GM23338 (cell line): ENCODE measurements around the gene GUCA1A. TPM values are rescaled to one million over a fixed set of nuclear protein-coding genes. Genes with fewer than 3 reads are reported as not detected.

Experiments
- ATAC-seq: fragments of 200-7000 bp; cut with Tn5 transposase; 3 replicates; pipeline ENCODE4 v1.9.1; 2020
- DNase-seq: peaks from one replicate; pipeline ENCODE4 v3.0.0-alpha.2; 2015; ENCODE audit warnings: low spot score
- H2AFZ ChIP-seq: fragments of 200-600 bp; sonication (generic); 2 replicates; pipeline ENCODE4 v1.8.0; 2016; ENCODE audit warnings: antibody characterized with exemption, mild to moderate bottlenecking, moderate library complexity
- H3F3A ChIP-seq: fragments of 200-600 bp; sonication (generic); replicated peaks from 2 replicates; pipeline ENCODE4 v1.8.0; 2017; ENCODE audit warnings: antibody characterized with exemption, mixed run types, low read depth
- H3K27ac ChIP-seq: fragments of 200-600 bp; sonication (generic); 2 replicates; pipeline ENCODE4 v1.6.1; 2016; ENCODE audit warnings: low read depth
- H3K27me3 ChIP-seq: fragments of 200-600 bp; sonication (generic); 2 replicates; pipeline ENCODE4 v1.8.0; 2016; ENCODE audit warnings: mild to moderate bottlenecking, mixed run types, moderate library complexity; ENCODE audit not compliant: insufficient read depth
- H3K36me3 ChIP-seq: fragments of 200-600 bp; sonication (generic); 2 replicates; pipeline ENCODE4 v1.8.0; 2016; ENCODE audit warnings: mild to moderate bottlenecking; ENCODE audit not compliant: insufficient read depth
- H3K4me1 ChIP-seq: fragments of 200-600 bp; sonication (generic); 2 replicates; pipeline ENCODE4 v1.8.0; 2016; ENCODE audit warnings: mild to moderate bottlenecking, moderate library complexity; ENCODE audit not compliant: insufficient read depth
- H3K4me2 ChIP-seq: fragments of 200-600 bp; sonication (generic); 2 replicates; pipeline ENCODE4 v1.7.1; 2017; ENCODE audit warnings: mixed run types
- H3K4me3 ChIP-seq: fragments of 200-600 bp; sonication (generic); 2 replicates; pipeline ENCODE4 v1.6.1; 2016; ENCODE audit warnings: mixed run types
- H3K79me2 ChIP-seq: fragments of 200-600 bp; sonication (generic); replicated peaks from 2 replicates; pipeline ENCODE4 v1.8.0; 2017; ENCODE audit warnings: mild to moderate bottlenecking; ENCODE audit not compliant: insufficient read depth
- H3K9me2 ChIP-seq: fragments of 200-600 bp; sonication (generic); 2 replicates; pipeline ENCODE4 v1.8.0; 2017; ENCODE audit not compliant: insufficient read depth
- H4K20me1 ChIP-seq: fragments of 200-600 bp; sonication (generic); replicated peaks from 2 replicates; pipeline ENCODE4 v1.8.0; 2017; ENCODE audit warnings: mild to moderate bottlenecking; ENCODE audit not compliant: insufficient read depth
- H3K27ac Mint-ChIP-seq: 2 replicates; pipeline ENCODE4 v1.8.0; 2020; ENCODE audit warnings: inconsistent platforms, mild to moderate bottlenecking, moderate library complexity, mixed read lengths
- H3K27me3 Mint-ChIP-seq: 3 replicates; pipeline ENCODE4 v1.8.0; 2022; ENCODE audit warnings: low read depth, mild to moderate bottlenecking, moderate library complexity, mixed read lengths, inconsistent platforms; ENCODE audit not compliant: insufficient read depth, poor library complexity
- H3K36me3 Mint-ChIP-seq: 3 replicates; pipeline ENCODE4 v1.8.0; 2021; ENCODE audit warnings: low read depth, mild to moderate bottlenecking, inconsistent platforms, moderate library complexity, mixed read lengths
- H3K4me1 Mint-ChIP-seq: 3 replicates; pipeline ENCODE4 v1.8.0; 2020; ENCODE audit warnings: mild to moderate bottlenecking, inconsistent platforms, mixed read lengths
- H3K4me3 Mint-ChIP-seq: 3 replicates; pipeline ENCODE4 v1.8.0; 2021; ENCODE audit warnings: moderate library complexity, mild to moderate bottlenecking, inconsistent platforms, mixed read lengths
- H3K9me3 Mint-ChIP-seq: 3 replicates; pipeline ENCODE4 v1.8.0; 2020; ENCODE audit warnings: moderate library complexity, mild to moderate bottlenecking, inconsistent platforms, mixed read lengths
- CTCF ChIP-seq, 2 experiments: fragments of 200-600 bp in 1 of 2; sonication (generic) in 1 of 2; conservative IDR thresholded peaks; 2 replicates each; pipeline versions ENCODE4 v1.5.1 to v1.6.1; 2016 to 2017; ENCODE audit warnings: antibody characterized with exemption in 2 of 2, low read depth in 2 of 2, mild to moderate bottlenecking in 2 of 2, moderate library complexity in 1 of 2
- EZH2 ChIP-seq: fragments of 200-600 bp; sonication (generic); IDR thresholded peaks from one replicate; pipeline ENCODE4 v1.8.0; 2017; ENCODE audit warnings: antibody characterized with exemption, mild to moderate bottlenecking, low read depth; ENCODE audit not compliant: unreplicated experiment
- EZH2phosphoT487 ChIP-seq: fragments of 200-600 bp; sonication (generic); IDR thresholded peaks from one replicate; pipeline ENCODE4 v1.8.1; 2018; ENCODE audit warnings: antibody characterized with exemption; ENCODE audit not compliant: unreplicated experiment
- JUNB ChIP-seq: IDR thresholded peaks from one replicate; pipeline ENCODE4 v1.6.1; 2016; ENCODE audit warnings: antibody characterized with exemption; ENCODE audit not compliant: unreplicated experiment
- NANOG ChIP-seq: IDR thresholded peaks from 2 replicates; pipeline ENCODE4 v1.6.1; 2016; ENCODE audit warnings: antibody characterized with exemption, borderline replicate concordance
- POLR2AphosphoS5 ChIP-seq: IDR thresholded peaks from 2 replicates; pipeline ENCODE4 v1.6.1; 2016; ENCODE audit warnings: antibody characterized with exemption, low read depth
- STAT1 ChIP-seq: IDR thresholded peaks from one replicate; pipeline ENCODE4 v1.6.1; 2016; ENCODE audit warnings: antibody characterized with exemption; ENCODE audit not compliant: unreplicated experiment
- ZNF114 ChIP-seq: fragments of 250-450 bp; sonication (Bioruptor Pico); IDR thresholded peaks from 2 replicates; pipeline ENCODE4 v1.5.0; 2020; ENCODE audit warnings: mild to moderate bottlenecking, moderate library complexity
- ZNF331 ChIP-seq: fragments of 250-450 bp; sonication (Bioruptor Pico); IDR thresholded peaks from 2 replicates; pipeline ENCODE4 v1.5.0; 2020; ENCODE audit warnings: low read depth, mild to moderate bottlenecking, moderate library complexity
- polyA plus RNA-seq: library from polyadenylated mRNA; unstranded; fragments of >200 nt; fragmentation: Nextera tagmentation; extraction: Ambion mirVana; gene quantifications from 2 replicates; pipeline ENCODE4 v1.2.1, GENCODE V29; 2016
- total RNA-seq: library from RNA; depleted of rRNA; stranded (reverse); fragments of >200 nt; shearing (Covaris generic); gene quantifications from 2 replicates; pipeline ENCODE4 v1.2.3, GENCODE V29; 2014
- TF ChIP-seq, protein P1 (sequence below): fragments of 250-450 bp; sonication (Bioruptor Pico); IDR thresholded peaks from 2 replicates; pipeline ENCODE4 v1.5.0; 2020; ENCODE audit warnings: mild to moderate bottlenecking, moderate library complexity
- TF ChIP-seq, protein P2 (sequence below): IDR thresholded peaks from 2 replicates; pipeline ENCODE4 v1.6.1; 2016; ENCODE audit warnings: antibody characterized with exemption

The GUCA1A gene
- total and polyA plus RNA-seq, 2 experiments from 2014 or later = 5.2 to 10.6 TPM

DNA sequence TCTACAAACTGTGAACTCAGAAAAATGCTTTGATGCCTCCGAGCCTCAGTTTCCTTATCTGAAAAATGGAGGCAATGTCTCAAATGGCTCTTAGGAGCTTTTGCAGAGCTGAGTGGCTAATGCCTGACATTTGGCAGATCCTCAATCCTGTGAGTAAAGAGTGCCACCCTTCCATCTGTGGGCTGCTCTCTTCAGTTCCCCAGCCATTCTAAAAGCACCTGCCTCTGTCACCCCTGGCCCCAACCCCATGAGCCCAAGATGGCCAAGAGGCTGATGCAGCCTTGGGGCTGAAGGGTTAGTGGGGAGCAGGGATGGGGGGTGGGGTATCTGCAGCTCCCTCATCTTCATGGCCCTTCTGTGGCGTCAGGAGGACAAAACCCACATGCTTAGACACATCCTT, 14.5 kb upstream of the GUCA1A start:
- ATAC-seq (no peak), DNase-seq (no peak)
- Mint-ChIP-seq H3K36me3 (no peaks in the 10 kb centered on the region), H3K9me3 (no peaks in the 10 kb centered on the region), H3K27ac (no peak overlapping the region), H3K4me3 (no peak overlapping the region), H3K27me3 (peaks cover 15% of the 10 kb centered on the region), H3K4me1 (peaks cover 38% of the 10 kb centered on the region)
- peaks cover 11% of the 10 kb centered on the region for H3K4me1 ChIP-seq
- TF ChIP-seq EZH2 = no peak
- no peak for TF ChIP-seq STAT1
- no peak for TF ChIP-seq EZH2phosphoT487
- TF ChIP-seq NANOG = no peak
- TF ChIP-seq, protein P1, sequence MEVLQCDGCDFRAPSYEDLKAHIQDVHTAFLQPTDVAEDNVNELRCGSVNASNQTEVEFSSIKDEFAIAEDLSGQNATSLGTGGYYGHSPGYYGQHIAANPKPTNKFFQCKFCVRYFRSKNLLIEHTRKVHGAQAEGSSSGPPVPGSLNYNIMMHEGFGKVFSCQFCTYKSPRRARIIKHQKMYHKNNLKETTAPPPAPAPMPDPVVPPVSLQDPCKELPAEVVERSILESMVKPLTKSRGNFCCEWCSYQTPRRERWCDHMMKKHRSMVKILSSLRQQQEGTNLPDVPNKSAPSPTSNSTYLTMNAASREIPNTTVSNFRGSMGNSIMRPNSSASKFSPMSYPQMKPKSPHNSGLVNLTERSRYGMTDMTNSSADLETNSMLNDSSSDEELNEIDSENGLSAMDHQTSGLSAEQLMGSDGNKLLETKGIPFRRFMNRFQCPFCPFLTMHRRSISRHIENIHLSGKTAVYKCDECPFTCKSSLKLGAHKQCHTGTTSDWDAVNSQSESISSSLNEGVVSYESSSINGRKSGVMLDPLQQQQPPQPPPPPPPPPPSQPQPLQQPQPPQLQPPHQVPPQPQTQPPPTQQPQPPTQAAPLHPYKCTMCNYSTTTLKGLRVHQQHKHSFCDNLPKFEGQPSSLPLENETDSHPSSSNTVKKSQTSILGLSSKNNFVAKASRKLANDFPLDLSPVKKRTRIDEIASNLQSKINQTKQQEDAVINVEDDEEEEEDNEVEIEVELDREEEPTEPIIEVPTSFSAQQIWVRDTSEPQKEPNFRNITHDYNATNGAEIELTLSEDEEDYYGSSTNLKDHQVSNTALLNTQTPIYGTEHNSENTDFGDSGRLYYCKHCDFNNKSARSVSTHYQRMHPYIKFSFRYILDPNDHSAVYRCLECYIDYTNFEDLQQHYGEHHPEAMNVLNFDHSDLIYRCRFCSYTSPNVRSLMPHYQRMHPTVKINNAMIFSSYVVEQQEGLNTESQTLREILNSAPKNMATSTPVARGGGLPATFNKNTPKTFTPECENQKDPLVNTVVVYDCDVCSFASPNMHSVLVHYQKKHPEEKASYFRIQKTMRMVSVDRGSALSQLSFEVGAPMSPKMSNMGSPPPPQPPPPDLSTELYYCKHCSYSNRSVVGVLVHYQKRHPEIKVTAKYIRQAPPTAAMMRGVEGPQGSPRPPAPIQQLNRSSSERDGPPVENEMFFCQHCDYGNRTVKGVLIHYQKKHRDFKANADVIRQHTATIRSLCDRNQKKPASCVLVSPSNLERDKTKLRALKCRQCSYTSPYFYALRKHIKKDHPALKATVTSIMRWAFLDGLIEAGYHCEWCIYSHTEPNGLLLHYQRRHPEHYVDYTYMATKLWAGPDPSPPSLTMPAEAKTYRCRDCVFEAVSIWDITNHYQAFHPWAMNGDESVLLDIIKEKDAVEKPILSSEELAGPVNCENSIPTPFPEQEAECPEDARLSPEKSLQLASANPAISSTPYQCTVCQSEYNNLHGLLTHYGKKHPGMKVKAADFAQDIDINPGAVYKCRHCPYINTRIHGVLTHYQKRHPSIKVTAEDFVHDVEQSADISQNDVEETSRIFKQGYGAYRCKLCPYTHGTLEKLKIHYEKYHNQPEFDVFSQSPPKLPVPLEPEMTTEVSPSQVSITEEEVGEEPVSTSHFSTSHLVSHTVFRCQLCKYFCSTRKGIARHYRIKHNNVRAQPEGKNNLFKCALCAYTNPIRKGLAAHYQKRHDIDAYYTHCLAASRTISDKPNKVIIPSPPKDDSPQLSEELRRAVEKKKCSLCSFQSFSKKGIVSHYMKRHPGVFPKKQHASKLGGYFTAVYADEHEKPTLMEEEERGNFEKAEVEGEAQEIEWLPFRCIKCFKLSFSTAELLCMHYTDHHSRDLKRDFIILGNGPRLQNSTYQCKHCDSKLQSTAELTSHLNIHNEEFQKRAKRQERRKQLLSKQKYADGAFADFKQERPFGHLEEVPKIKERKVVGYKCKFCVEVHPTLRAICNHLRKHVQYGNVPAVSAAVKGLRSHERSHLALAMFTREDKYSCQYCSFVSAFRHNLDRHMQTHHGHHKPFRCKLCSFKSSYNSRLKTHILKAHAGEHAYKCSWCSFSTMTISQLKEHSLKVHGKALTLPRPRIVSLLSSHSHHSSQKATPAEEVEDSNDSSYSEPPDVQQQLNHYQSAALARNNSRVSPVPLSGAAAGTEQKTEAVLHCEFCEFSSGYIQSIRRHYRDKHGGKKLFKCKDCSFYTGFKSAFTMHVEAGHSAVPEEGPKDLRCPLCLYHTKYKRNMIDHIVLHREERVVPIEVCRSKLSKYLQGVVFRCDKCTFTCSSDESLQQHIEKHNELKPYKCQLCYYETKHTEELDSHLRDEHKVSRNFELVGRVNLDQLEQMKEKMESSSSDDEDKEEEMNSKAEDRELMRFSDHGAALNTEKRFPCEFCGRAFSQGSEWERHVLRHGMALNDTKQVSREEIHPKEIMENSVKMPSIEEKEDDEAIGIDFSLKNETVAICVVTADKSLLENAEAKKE = no peak
- no peak for TF ChIP-seq ZNF331
- no peak for TF ChIP-seq ZNF114 (CRISPR knock-in tag)
- no peak for TF ChIP-seq JUNB
- TF ChIP-seq POLR2AphosphoS5 = no peak
- no peak for TF ChIP-seq CTCF (conservative IDR thresholded peaks at IDR 0.05; ENCODE audit: low read depth in 2 of 2)
- TF ChIP-seq, protein P2, sequence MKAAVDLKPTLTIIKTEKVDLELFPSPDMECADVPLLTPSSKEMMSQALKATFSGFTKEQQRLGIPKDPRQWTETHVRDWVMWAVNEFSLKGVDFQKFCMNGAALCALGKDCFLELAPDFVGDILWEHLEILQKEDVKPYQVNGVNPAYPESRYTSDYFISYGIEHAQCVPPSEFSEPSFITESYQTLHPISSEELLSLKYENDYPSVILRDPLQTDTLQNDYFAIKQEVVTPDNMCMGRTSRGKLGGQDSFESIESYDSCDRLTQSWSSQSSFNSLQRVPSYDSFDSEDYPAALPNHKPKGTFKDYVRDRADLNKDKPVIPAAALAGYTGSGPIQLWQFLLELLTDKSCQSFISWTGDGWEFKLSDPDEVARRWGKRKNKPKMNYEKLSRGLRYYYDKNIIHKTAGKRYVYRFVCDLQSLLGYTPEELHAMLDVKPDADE = no peak
- H3F3A ChIP-seq = no peaks in the 10 kb centered on the region; the same call in 1 of the 2 replicates
- no peaks in the 10 kb centered on the region for H4K20me1 ChIP-seq
- H3K27me3 ChIP-seq = no peaks in the 10 kb centered on the region
- H3K27ac ChIP-seq = no peak overlapping the region
- H3K9me2 ChIP-seq = no peaks in the 10 kb centered on the region
- H3K4me2 ChIP-seq = no peak overlapping the region
- no peak overlapping the region for H3K4me3 ChIP-seq
- H2AFZ ChIP-seq = no peak overlapping the region
- no peaks in the 10 kb centered on the region for H3K79me2 ChIP-seq
- H3K36me3 ChIP-seq = no peaks in the 10 kb centered on the region
